Panc1 (cell line): ENCODE results near the gene CADM1. TPM values are rescaled to one million over a fixed set of nuclear protein-coding genes. Genes with fewer than 3 reads are reported as not detected.

Experiments used
- ATAC-seq: fragments of 200-7000 bp; cut with Tn5 transposase; 2 replicates; pipeline ENCODE4 v1.9.1; 2020; ENCODE audit warnings: mild to moderate bottlenecking, moderate library complexity
- BruUV-seq: library from RNA; stranded (reverse); fragments of 400-500 nt; replicated peaks from 2 replicates; lab custom pipeline; 2021; lab: Mats Ljungman, UMichigan
- CTCF ChIA-PET: fragments of 300-600 bp; sonication (Branson Sonifier 250); formaldehyde crosslinking; loops from one replicate; lab custom pipeline; 2022; ENCODE audit warnings: antibody characterized with exemption; lab: Charles Lee
- POLR2A ChIA-PET: fragments of 300-600 bp; sonication (Branson Sonifier 250); formaldehyde crosslinking; loops from one replicate; lab custom pipeline; 2022; ENCODE audit warnings: antibody characterized with exemption; lab: Charles Lee
- DNase-seq: peaks from one replicate; pipeline ENCODE4 v3.0.0-alpha.2; 2010; ENCODE audit warnings: low read depth, low spot score
- H3K27ac ChIP-seq: 2 replicates; pipeline ENCODE4 v1.5.1; 2011; ENCODE audit warnings: mild to moderate bottlenecking, low read length, inconsistent platforms
- H3K27me3 ChIP-seq: fragments of 200-500 bp; sonication (Bioruptor generic); 2 replicates; pipeline ENCODE4 v1.6.0; 2014; ENCODE audit warnings: low read length, inconsistent platforms; ENCODE audit not compliant: control insufficient read depth, insufficient read depth
- H3K36me3 ChIP-seq: fragments of 200-500 bp; sonication (Bioruptor generic); 2 replicates; pipeline ENCODE4 v1.5.1; 2014; ENCODE audit warnings: inconsistent platforms, mild to moderate bottlenecking, low read length, moderate library complexity; ENCODE audit not compliant: control insufficient read depth, insufficient read depth
- H3K4me1 ChIP-seq: 2 replicates; pipeline ENCODE4 v1.5.1; 2011; ENCODE audit warnings: inconsistent platforms, mild to moderate bottlenecking, low read length, moderate library complexity; ENCODE audit not compliant: control insufficient read depth, insufficient read depth
- H3K4me3 ChIP-seq, 2 experiments: 2 replicates each; pipeline ENCODE4 v1.5.1; 2011 to 2012; ENCODE audit warnings: low read depth in 2 of 2, low read length in 2 of 2, mild to moderate bottlenecking in 2 of 2, inconsistent platforms in 1 of 2, moderate library complexity in 1 of 2
- H3K9me3 ChIP-seq: fragments of 200-500 bp; sonication (Bioruptor generic); 2 replicates; pipeline ENCODE4 v1.5.1; 2014; ENCODE audit warnings: low read depth, mild to moderate bottlenecking, inconsistent platforms, low read length, moderate library complexity; ENCODE audit not compliant: control insufficient read depth, insufficient read depth
- CTCF ChIP-seq: fragments of 450-650 bp; IDR thresholded peaks from 2 replicates; pipeline ENCODE4 v1.5.1; 2017; ENCODE audit warnings: mild to moderate bottlenecking
- POLR2AphosphoS5 ChIP-seq: IDR thresholded peaks from 2 replicates; pipeline ENCODE4 v1.6.1; 2012; ENCODE audit warnings: mild to moderate bottlenecking, low read depth, low read length, moderate library complexity
- REST ChIP-seq, 2 experiments: IDR thresholded peaks; 2 replicates each; pipeline ENCODE4 v1.6.1; 2011 to 2012; ENCODE audit warnings: low read depth in 2 of 2, control low read depth in 1 of 2, low read length in 1 of 2, mild to moderate bottlenecking in 1 of 2, moderate library complexity in 1 of 2; ENCODE audit not compliant: insufficient read depth in 1 of 2
- SIN3A ChIP-seq: IDR thresholded peaks from 2 replicates; pipeline ENCODE4 v1.6.1; 2012; ENCODE audit warnings: low read depth, mild to moderate bottlenecking, low read length, moderate library complexity, borderline replicate concordance; ENCODE audit not compliant: insufficient read depth
- TCF7L2 ChIP-seq: IDR thresholded peaks from 2 replicates; pipeline ENCODE4 v1.6.1; 2011; ENCODE audit warnings: mild to moderate bottlenecking, low read depth, low read length, inconsistent platforms
- in situ Hi-C: cut with HindIII; loops from 2 replicates; pipeline ENCODE4 v1.10.0; 2016; ENCODE audit warnings: low sequenced_read_pairs, low pct_unique_long_range_greater_than_20kb
- intact Hi-C: fragments of 100-400 bp; cut with micrococcal nuclease; formaldehyde crosslinking; loops from one replicate; pipeline ENCODE4 v1.10.0; 2022; ENCODE audit not compliant: unreplicated experiment
- total RNA-seq: library from RNA; stranded (reverse); gene quantifications from one replicate; pipeline ENCODE4 v1.2.1, GENCODE V29; 2021; ENCODE audit not compliant: unreplicated experiment

CADM1 gene
- total RNA-seq, 1 experiment from 2014 or later: 3.9 TPM

GRCh38 chr11:115126092-115126491 is 378.1 kb downstream of the CADM1 start:
- H3K27ac ChIP-seq: no peak overlapping the region
- no peaks in the 10 kb centered on the region for H3K27me3 ChIP-seq
- ChIA-PET POLR2A (no interaction called here), CTCF (no interaction called here)
- ATAC-seq (no peak), DNase-seq (no peak)
- no peaks in the 10 kb centered on the region for H3K9me3 ChIP-seq
- H3K36me3 ChIP-seq: no peaks in the 10 kb centered on the region
- no peak for TF ChIP-seq POLR2AphosphoS5
- no peak for TF ChIP-seq REST (IDR thresholded peaks at IDR 0.05; ENCODE audit: insufficient read depth in 1 of 2, low read depth in 2 of 2, low read length in 1 of 2)
- no peak for TF ChIP-seq SIN3A
- no peak for TF ChIP-seq CTCF
- no peak for TF ChIP-seq TCF7L2
- H3K4me3 ChIP-seq: no peak overlapping the region
- no peaks in the 10 kb centered on the region for H3K4me1 ChIP-seq
- no TSS peak for BruUV-seq
- intact Hi-C loops: no loop called here
- in situ Hi-C loops: no loop called here

- CTCF ChIA-PET: no interaction called here
- intact Hi-C loops: no loop called here
These were observed 379.4 kb downstream of the CADM1 start for GRCh38 chr11:115124786-115125185.

More at GRCh38 chr11:115124786-115125185, 379.4 kb downstream of the CADM1 start:
- TF ChIP-seq POLR2AphosphoS5 (no peak), TCF7L2 (no peak), REST (IDR thresholded peaks at IDR 0.05; ENCODE audit: insufficient read depth in 1 of 2, low read depth in 2 of 2, low read length in 1 of 2) (no peak), CTCF (no peak), SIN3A (no peak)
- Histone ChIP-seq H3K4me1 (no peaks in the 10 kb centered on the region), H3K4me3 (no peak overlapping the region), H3K9me3 (no peaks in the 10 kb centered on the region), H3K36me3 (no peaks in the 10 kb centered on the region), H3K27me3 (no peaks in the 10 kb centered on the region), H3K27ac (no peak overlapping the region)
- DNase-seq (no peak), ATAC-seq (no peak)
- in situ Hi-C loops: no loop called here
- POLR2A ChIA-PET: no interaction called here
- no TSS peak for BruUV-seq
